ENCODE data around the gene EMD.
A peak's percentile ranks its signal among the peaks of the same experiment; 100 is the strongest.

Gene EMD

DNA sequence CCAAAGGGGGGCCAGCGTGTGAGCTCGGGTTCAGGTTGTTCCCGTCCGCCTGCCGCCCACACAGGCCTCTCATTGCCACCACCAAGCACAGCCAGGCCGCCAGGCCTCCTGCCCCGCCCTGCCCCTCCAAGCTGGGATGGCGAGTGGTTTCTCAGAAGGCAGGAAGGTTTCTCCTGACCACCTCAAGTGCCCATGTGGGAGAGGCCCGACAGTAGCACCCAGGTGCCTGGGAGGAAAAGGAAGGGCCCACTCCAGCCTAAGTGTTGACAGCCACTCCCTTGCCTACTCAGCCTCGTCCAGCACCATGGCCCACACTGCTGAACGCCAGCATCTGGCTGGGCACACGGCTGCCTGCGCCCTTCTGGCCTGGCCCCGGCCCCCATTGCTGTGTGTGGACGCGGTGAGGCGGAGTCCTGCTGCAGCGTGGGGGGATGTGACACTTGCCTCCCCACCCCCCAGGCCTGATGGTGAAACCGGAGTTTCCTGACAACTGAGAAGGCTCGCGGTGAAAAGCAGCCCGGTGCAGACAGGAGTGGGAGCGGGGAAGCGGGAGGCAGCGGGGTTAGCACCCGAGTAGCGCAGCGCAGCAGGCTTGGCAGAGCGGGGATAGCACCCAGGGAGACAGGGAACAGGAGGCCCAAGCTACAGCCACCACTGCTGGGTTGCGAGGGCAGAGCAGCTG, 23.9 kb upstream of the EMD start:
- DNase-seq (ENCODE audit: low spot score) = no peak

DNA sequence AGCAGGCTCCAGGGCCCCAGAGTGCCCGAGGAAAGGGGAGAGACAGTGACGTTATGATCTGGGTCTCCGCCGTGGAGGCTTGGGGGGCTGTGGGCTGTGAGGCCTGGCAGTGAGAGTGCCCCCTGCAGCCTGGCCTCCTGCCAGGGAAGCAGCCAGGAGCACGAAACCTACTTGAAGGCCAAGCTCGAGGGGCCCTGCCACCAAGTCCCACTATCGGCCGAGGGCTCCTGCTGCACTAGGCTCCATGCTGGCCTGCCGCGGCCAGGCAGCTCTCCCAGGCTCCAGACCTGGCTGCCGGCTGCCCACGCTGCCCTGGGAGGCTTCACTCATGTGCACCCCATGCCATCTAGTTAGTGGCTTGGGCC, 23.3 kb upstream of the EMD start:
- DNase-seq (ENCODE audit: low spot score) = no peak

DNA sequence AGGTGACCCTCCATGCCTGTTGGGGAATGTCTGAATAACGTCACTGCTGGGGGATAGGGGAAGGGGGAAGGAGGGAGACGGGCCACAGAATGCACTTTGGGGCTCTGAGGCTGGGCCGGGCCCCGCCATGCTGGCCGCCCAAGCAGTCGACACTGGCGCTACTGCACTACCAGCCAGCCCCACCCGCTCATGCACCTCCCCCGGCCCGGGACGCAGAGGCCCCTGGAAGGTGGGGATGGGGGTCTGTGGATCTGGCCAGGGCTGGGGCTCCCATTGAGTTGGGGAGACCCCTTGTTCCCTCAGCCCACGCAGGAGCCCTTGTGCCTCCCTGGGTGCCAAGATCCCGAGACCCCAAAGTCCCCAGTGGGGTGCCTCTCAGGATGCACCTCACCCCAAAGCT, 22.5 kb upstream of the EMD start:
- no peak for DNase-seq (ENCODE audit: low spot score)

DNA sequence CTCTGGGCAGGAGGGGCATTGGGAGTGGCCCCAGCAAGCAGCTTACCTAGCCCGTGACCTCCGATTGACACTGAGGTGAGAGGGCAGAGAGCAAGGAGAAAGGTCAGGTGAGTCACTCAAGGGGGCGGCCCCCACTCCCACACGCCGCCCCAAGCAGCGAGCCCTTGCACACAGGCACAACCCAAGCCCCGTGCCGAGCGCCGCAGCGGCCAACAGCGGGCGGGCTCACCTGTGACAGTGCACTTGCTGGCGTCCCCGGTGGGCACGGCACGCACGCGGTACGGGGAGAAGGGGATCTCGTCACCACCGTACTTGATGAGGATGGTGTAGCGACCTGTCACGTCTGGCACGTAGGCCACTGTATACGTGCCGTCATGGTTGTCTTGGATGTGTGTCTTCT, 21.9 kb upstream of the EMD start:
- no peak for DNase-seq (ENCODE audit: low spot score)

DNA sequence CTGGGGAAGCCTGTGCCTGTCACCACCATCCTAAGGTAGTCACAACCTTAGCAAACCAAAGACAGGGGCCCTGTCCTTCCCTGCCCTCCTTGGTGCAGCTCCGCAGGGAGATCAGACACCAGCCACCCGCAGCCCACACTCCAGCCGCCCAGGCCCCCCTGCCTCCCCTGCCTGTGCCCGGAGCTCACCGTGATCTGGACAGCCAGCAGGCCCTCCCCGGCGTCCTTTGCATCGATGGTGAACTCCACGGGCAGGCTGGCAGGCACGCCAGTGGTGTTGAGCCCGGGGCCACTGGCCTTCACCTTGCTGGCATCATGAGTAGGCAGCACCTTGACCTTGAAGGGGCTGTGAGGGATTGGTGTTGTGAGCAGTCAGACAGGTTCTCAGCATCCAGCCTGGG, 21.1 kb upstream of the EMD start:
- DNase-seq (ENCODE audit: low spot score) = no peak

DNA sequence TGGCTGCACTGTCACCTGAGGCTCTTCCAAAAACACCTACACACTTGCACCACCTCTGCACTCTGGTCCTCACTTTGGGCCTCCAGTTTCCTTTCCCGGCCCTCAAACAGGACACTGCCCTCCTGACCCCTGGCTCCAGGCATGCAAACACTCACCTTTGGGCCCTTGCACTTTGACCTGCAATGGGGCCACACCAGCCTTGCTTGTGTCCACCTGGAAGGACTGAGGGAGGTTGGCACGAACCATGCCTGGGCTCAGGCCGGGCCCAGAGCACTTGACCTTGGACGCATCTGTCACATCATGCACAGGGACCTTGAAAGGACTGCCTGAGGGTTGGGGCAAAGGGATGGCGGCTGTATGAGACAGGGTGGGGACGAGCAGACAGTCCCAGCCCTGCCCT, 20.3 kb upstream of the EMD start:
- no peak for DNase-seq (ENCODE audit: low spot score)

DNA sequence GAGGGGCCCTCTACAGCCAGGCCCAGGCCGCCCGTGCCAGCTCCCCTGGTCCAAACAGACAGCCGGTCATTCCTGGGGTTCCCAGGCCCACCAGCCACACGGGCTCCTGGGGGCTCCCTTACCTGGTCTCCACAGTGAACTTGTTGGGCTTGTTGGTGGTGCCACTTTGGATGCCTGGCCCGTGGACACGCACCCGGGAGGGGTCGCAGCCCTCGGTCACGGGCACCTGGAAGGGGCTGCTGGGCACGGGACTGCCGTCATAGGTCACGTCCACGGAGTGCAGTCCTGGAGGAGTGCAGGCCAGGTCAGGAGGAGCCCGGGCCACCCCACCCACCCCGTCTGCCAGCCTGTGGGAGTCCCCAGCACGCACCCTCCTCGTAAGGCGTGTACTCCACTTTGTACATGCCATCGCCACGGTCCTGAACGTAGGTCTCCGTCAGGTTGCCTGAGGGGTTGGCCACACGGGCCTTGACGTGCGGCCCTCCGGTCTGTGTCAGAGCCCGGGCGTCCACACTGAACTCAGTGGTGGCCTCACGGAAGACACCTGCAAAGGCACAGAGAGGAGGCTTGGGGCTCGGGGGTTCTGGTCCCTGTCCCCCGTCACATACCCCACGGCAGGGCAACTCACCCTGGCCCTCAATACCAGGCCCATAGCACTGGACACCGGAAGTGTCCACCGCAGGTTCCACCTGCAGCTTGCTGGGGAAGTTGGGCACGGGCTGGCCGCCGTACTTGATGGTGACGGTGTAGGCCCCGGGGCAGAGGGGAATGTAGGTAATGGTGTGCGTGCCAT, 19.5 kb upstream of the EMD start:
- no peak for DNase-seq (ENCODE audit: low spot score)

DNA sequence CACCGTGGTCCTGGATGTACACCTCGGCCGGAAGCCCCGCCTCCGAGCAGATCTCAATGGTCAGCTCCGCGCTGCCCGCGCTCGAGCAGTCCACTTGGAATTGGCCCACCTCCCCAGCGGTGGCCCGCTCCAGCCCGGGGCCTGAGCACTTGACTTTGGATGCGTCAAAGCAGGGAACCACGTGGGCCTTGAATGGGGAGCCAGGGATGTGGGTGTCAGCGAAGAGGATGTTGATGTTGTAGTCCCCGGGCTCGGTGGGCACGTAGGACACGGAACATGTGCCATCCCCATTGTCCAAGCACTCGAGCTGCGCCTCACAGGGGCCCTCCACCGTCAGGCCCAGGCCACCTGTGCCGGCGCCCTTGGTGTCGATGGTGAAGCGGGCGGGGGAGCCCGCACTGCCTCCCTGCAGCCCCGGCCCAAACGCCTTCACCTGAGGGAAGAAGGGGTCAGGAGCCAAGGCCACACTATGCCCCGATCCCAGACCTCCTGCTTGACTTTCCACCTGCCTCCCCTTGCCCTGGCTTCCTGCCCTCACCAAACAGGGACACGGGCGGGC, 18.9 kb upstream of the EMD start:
- no peak for DNase-seq (ENCODE audit: low spot score)

DNA sequence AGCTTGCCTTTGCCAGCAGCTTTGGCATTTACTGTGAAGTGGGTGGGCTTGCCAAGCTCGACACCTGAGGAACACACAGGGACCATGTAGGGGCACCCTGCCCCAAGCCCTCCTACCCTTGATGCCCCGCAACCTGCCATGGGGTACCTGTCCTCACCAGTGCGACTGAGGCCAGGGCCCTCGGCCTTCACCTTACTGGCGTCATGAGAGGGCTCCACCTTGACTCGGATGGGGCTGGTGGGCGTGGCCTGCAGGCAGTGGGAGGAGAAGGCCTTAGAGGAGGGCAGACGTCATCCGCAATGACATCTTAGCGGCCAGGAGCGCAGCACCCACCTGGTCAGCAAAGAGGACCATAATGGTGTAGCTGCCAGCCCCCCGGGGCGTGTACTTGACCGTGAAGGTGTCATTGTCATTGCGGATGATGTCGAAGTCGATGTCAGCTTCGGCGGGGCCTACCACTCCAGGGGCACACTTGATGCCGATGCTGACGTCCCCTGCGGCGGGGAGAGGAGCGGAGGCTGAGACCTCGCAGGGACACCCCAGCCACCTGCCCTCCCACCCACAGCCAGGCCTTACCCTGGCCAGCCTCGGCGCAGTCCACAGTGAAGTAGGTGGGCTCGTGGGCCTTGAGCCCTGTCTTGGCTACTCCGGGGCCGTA, 16.9 kb upstream of the EMD start:
- DNase-seq (ENCODE audit: low spot score) = no peak

DNA sequence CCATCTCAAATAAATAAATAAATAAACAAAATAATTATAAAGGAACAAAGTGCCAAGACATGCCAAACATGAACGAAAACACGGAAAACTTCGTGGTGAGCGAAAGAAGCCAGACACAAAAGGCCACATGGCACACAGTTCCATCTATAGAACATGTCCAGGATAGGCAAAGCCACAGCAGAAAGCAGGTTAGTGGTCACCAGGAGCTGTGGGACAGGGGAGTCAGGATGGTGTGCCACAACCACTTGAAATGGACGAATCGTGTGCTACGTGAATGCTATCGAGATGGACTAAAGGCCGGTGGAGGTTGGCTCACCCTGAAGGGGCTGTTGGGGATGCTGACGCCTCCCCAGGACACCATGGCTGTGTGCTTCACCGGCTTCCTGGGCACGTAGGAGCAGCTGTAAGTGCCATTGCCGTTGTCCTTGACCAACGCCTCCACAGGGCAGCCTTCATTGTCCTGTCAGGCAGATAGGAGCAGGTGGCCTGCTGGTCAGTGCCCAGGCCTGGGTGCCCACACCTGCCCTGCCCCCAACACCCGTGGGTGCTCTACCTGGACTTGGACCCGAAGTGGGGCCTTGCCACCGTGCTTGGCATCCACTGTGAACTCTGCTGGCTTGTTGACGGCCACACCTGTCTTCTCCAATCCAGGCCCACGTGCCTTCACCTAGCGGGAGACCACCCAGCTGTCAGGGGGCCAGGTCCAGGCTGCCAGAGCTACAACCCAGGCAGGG, 15.2 kb upstream of the EMD start:
- no peak for DNase-seq (ENCODE audit: low spot score)

DNA sequence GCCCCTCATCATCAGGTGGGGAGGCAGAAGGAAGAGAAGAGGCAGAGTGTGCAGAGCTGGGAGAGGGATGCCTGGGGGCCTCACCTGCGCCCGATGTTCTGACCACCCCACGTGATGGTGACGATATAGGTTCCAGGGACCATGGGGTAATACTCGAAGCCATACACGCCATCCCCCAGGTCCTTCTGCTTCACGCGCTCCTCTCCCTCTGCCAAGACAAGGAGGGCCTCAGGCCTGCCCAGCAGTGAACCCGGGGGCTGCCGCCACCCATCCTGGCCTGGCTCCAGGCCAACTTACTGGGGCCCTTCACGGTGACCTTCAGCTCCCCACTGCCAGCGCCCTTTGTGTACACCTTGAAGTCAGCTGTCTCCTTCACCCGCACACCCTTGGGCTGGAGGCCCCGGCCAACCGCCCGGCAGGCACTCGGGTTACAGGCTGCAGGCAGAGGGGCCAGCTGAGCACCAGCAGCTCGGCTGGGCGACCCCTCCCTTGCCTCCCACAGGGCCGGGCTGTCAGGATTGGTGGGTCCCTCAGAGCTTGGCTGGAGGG, 14.0 kb upstream of the EMD start:
- DNase-seq (ENCODE audit: low spot score) = no peak

DNA sequence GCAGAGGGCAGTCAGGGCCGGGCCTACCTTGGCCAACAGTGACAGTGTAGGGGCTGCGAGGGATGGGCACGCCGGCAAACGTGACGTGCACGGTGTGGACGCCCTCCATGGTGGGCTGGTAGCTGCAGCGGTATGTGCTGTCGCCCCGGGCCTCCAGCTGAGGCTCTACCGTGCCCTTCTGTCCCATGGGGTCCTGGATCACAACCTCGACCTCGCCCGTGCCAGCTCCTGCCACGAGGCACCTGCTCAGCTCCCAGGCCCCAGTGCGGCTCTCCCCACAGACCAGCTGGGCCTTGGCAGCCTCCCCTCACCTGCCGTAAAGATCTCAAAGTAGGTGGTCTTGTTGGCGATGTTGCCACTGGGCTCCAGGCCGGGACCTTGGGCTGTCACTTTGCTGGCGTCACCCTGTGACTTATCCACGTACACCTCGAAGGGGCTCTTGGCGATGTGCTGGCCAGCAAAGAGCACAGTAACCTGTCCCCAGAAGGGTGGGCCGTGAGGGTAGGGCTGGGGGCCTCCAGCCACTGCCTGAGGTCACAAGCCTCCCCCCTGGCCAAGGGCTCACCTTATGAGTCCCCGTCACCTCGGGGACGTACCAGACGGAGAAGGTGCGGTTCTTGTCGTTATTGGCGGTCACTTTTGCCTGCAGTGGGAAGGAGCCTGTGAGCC, 13.0 kb upstream of the EMD start:
- DNase-seq (ENCODE audit: low spot score) = no peak

DNA sequence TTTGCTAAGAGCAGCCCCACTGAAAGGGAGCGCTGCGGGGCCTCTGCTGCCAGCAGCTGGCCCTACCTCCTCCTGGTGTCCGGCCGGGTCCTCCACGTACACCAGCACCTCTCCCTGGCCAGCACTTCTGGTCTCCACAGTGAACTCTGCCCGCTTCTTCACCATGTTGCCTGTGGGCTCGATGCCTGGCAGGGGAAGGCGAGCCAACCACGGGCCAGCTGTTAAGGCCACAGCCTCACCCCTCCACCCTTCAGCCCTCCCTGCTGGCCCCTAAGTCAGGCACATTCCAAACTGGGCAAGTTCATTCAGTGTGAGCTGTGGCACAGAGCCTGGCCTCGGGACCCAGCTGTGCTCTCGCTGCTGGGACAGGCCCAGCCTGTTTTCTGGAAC, 12.4 kb upstream of the EMD start:
- no peak for DNase-seq (ENCODE audit: low spot score)

DNA sequence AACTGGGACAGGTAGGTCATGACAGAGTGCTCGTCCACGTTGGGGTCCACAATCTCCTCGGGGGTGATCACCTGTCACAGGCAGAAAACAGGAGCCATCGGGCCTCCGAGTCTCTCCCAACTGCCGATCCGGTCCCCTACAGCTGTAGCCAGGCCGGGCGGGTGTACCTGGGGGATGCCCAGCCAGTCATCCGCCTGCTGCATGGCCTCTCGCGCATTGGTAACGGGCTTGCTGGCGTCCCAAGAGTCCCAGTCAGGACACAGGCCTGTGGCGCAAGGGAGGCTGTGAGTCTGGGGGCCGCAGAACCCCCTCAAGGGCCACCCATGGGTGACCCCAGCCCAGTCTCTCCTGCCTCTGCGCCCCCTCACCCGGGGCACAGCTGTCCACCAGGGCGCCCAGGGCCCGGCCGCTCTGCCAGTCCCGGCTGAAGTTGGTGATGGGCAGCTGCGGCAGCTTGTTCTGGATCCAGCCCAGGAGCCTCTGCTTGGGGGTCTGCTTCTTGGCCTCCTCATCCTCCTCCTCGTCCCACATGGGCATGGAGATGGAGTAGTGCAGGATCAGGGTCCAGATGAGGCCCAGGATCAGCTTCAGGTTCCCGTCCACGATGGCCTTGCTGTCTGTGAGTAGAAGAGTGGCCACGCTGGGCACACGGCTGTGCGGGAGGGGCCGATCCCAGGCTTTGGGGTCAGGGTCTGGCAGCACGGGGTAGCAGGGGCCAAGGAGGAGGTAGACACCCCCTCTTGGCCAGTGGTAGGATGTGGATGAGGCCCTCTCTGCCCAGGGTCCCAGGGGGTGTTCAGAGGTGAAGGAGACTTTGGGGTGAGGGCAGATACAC, 11.4 kb upstream of the EMD start:
- no peak for DNase-seq (ENCODE audit: low spot score)

DNA sequence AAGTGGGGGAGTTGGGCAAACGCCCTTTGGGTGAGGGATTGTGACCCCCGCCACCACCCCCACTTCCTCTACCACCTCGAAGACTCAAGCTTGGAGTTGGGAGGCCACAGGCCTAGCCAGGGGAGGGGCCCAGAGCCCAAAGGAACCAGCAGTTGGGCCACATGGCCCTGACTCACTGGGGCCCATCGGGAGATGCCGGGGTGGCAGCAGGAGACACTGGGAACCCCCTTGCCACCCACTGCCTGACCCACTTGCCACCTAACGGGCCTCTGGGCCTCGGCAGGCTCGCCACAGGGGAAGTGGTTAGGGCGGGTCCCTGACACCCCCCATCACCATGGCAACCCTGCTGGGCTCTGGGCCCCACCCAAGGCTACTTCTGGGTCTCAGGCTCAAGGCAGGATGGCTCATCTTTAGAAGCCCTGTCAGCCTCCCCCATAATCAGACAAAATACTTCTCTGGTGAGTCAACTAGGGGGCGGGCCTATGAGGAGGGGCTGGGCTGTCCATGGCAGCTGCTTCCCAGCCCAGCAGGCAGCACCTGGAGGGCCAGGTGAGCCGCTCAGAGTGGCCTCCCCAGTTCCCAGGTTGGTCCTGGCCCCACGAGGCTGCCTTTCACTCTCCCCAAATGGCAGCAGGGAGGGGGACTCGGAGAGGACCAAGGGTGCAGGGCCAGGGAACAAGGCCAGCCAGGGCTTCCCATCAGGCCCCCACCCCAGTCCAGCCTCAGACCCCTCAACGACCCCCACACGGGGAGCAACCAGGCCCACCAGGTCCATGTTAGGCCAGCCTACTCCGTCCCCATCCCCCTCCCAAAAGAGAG, 10.3 kb upstream of the EMD start:
- peak; percentile 69 for DNase-seq (ENCODE audit: low spot score)

DNA sequence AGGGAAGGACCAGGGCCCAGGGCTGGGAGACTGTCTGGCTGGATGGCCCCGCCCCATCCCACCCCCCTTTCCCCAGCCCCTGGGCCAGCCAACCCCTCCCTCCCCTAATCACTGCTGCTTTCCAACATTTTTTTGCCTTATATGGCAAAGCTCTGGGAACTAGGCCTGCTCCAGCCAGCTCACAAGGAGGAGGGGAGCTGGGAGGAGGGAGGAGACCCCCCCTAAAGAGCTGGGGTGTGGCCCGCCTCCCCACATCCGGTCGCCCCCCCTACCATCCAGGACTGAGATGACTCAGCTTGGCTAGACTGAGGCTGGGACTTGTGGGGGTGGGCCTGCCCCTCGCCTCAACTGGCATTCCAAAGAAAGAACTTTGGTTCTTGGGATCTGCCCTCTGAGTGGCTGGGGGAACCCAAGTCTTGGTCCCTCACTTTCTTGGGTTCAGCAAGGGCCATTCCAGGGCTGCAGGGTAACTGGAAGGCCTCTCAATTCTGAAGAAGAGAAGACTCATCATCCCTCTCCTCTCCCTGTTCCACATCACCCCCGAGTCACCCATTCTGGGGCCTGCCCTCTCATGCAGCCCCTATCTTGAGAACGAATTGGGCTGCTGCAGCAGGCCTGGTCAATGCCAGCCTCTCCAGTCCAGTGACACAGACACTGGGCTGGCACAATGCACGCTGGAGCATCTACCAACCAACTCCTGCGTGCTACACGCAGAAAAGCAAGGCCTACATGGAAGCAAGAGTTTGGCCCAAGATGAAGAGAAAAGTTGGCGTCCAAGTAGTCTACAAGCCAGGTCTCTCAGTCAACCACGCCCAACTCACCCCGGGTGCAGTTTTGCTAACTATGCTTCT, 9.4 kb upstream of the EMD start:
- DNase-seq (ENCODE audit: low spot score) = peak; percentile 69

DNA sequence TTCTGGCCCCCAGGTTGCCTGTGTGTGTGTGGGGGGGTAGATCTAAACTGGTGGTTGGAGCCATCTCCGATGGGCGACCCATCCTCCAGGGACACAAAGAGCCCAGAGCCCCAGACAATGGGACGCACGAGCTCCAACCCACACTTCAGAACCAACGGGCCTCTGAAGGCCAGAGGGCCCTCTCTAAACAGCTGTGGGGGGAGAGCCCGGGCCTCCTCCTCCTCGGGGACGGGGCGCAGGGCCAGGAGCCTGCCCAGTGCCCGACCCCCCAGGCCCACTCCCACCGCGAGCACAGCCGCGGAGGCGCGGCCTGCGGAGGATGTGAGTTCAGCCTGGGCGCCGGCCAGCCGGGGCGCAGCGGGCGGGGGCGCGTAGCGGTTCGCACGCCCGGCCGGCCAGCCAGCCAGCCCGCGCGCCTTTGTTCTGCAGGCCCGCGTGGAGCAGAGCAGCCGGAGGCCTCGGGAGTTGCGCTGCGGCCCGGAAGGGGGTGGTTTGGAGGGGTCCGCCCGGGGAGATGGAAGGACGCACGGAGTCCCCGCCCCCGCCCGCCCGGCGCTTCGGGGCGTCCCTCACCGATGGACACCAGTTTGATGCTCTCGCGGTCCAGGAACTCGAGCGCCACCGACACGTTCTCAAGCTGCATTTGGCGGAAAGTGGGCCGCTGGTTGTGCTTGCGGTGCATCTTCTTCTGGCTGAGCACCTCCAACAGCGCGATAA, 8.6 kb upstream of the EMD start:
- no peak for DNase-seq (ENCODE audit: low spot score)

Data from kidney capillary endothelial cell (primary cell).